ENCODE results near the gene NEK7.

DNA sequence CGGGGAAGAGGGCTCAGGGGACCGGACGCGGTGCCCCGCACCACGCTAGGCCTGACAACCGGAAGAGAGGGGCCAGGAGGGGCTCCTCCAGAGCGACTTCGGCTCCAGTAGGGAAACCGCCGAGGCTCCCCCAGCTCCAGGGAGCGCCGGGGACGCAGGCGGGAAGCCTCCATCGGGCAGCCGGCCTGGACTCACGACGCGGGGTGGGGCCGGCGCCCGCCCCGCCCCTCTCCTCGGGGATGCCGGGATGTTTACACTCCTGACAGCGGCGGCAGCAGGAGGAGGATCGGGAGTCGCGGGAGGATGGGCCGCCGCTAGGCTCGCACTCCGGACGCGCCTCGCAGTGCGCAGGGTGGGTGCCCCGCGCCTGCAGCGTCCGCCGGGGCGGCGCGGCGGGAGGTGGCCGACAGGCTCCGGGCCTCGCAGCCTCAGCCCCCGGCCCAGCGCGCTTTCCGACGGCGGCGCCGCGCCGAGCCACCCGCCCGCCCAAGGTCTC lies at the start of gene NEK7:
- TF ChIP-seq POLR2A (IDR thresholded peaks at IDR 0.05) = peak; percentile 90 to 94
- TF ChIP-seq, protein P1, sequence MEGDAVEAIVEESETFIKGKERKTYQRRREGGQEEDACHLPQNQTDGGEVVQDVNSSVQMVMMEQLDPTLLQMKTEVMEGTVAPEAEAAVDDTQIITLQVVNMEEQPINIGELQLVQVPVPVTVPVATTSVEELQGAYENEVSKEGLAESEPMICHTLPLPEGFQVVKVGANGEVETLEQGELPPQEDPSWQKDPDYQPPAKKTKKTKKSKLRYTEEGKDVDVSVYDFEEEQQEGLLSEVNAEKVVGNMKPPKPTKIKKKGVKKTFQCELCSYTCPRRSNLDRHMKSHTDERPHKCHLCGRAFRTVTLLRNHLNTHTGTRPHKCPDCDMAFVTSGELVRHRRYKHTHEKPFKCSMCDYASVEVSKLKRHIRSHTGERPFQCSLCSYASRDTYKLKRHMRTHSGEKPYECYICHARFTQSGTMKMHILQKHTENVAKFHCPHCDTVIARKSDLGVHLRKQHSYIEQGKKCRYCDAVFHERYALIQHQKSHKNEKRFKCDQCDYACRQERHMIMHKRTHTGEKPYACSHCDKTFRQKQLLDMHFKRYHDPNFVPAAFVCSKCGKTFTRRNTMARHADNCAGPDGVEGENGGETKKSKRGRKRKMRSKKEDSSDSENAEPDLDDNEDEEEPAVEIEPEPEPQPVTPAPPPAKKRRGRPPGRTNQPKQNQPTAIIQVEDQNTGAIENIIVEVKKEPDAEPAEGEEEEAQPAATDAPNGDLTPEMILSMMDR (IDR thresholded peaks at IDR 0.05) = peak in 2 of 5 experiments; percentile 38 to 46
- TF ChIP-seq EP300 (IDR thresholded peaks at IDR 0.05) = peak in 1 of 2 donors; percentile 89

Measured in tibial nerve (tissue), 4 donors.